Retinal pigment epithelial cell (primary cell): ENCODE data around the gene MYO7B.

ENCODE experiments used
- DNase-seq: peaks from one replicate; pipeline ENCODE4 v3.0.0-alpha.2; 2010; ENCODE audit warnings: low read depth
- H3K4me3 ChIP-seq: 2 replicates; pipeline ENCODE4 v1.5.1; 2011; ENCODE audit warnings: mild to moderate bottlenecking, low read length, control low read depth, moderate library complexity
- TF ChIP-seq, protein P1 (sequence below): conservative IDR thresholded peaks from 2 replicates; pipeline ENCODE4 v1.5.1; 2011; ENCODE audit warnings: low read depth, low read length, control low read depth, inconsistent platforms

MYO7B gene

DNA sequence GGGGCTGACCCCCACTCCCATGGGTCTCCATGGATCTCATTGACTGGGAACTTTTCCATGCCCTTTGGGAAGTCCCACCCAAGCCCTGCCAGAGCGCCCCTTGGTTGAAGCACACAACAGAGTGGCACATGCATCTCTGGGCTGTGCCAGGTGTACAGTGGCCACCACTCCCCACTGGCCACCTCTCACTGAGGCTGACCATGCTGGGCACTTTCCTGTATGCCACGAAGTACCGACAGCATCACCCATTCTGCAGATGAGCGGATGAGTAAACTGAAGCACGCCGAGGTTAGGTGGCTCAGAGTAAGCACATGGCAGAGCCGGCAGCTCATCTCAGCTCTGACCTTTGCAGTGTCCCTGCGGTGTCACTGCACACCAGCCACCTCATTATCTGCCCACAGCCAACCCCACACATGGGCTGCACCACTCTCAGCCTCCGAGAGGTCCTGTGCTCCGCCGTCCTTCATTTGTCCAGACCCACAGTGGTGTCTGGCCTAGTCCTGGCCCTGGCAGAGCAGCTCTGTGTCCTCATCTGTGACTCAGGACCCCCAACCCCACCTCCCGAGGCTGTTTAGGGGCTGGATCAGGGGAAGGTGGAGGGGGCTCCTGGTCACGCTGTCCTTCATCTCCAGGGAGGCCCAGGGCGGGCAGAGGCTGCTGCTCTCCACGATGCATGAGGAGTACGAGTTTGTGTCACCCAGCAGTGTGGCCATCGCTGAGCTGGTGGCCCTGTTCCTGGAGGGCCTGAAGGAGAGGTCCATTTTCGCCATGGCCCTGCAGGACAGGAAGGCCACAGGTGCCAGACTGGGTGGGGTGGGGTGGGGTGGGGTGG, 92.5 kb downstream of the MYO7B start:
- TF ChIP-seq, protein P1, sequence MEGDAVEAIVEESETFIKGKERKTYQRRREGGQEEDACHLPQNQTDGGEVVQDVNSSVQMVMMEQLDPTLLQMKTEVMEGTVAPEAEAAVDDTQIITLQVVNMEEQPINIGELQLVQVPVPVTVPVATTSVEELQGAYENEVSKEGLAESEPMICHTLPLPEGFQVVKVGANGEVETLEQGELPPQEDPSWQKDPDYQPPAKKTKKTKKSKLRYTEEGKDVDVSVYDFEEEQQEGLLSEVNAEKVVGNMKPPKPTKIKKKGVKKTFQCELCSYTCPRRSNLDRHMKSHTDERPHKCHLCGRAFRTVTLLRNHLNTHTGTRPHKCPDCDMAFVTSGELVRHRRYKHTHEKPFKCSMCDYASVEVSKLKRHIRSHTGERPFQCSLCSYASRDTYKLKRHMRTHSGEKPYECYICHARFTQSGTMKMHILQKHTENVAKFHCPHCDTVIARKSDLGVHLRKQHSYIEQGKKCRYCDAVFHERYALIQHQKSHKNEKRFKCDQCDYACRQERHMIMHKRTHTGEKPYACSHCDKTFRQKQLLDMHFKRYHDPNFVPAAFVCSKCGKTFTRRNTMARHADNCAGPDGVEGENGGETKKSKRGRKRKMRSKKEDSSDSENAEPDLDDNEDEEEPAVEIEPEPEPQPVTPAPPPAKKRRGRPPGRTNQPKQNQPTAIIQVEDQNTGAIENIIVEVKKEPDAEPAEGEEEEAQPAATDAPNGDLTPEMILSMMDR: no peak
- no peak overlapping the region for H3K4me3 ChIP-seq
- DNase-seq: no peak

DNA sequence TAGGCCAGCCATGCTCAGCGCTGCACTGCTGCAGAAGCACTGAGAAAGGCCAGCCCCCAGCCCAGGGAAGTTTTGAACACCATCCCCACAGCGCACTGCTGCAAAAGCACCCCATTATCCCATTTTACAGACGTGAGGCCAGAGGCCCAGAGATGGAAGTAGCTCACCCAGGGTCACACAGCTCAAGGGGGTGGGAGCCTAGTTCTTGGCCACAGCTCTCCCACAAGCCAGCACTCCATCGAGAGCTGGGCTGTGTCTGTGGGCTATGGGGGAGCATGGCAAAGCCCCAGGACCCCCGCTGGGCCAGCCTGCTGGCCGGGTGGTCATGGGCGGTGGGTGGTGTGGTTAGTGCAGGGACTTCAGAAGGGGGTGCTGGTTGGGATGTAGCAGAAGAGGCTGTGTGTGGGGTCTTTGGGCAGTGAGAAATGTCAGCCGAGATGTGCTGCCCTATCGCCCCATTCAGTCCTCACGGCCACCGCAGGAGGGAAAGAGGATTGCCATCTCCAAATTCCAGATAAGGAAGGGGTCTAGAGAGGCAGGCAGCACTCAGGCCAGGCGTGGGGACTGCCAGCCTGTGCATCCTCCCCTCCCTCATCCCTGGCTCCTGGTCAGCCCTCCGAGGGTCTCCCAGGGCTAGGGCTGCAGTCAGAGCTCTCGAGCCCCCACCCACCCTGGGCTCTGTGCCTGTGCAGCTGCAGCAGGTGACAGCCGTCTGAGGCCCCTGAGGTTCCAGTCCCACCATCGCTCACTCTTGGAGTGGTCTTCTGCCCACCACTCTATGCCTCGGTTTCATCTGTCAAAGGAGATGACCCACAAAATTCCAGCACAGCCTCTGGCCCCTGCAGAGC, 93.5 kb downstream of the MYO7B start:
- no peak for DNase-seq
- H3K4me3 ChIP-seq: no peak overlapping the region
- TF ChIP-seq, protein P1: no peak

DNA sequence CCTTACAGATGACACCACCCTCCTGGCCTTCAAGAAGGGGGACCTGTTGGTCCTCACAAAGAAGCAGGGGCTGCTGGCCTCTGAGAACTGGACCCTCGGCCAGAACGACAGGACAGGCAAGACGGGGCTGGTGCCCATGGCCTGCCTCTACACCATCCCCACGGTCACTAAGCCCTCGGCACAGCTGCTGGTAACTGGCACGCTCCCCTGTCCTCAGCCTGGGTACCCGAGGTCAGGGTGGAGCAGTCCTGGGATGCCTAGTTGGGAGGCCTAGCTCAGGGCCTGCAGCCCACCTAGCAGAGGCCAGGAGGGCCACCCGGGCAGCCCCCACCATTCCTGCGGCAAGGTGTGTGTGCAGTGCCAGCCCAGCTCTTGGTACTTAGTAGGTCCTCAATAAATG, 94.2 kb downstream of the MYO7B start:
- DNase-seq: no peak
- no peak overlapping the region for H3K4me3 ChIP-seq
- TF ChIP-seq, protein P1: no peak

DNA sequence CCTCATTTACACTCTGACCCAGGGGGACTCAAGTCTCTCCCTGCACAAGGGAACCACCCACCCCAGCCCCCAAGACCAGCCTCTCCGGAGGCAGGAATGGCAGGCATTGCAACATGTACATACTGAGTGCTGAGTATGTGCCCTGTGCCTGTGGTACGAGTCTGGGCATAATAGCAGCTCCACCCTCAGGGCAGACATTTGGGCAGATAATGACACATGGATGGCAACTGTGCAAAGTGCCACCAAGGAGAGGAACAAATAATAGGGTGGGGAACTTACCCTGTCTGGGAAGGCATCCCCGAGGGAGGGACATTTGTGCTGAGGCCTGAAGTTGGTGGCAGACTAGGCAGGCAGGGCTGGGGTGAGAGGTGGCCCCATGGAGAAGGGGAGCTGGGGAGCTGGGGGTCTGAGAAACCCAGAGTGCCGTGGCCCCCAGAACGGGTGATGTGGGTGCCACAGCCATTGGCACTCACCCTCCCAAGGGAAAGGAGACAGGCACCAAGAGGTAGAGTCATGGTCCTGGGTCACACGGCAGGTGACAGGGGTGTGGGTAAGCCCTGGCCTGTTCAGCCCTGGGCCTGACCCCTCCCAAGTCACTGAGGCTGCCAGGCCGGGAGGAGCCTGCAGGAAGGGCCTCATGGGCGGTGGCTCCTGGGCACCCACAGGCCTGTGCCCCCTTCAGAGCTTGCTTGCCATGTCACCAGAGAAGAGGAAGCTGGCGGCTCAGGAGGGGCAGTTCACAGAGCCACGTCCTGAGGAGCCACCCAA, 94.8 kb downstream of the MYO7B start:
- TF ChIP-seq, protein P1: no peak
- no peak overlapping the region for H3K4me3 ChIP-seq
- no peak for DNase-seq

DNA sequence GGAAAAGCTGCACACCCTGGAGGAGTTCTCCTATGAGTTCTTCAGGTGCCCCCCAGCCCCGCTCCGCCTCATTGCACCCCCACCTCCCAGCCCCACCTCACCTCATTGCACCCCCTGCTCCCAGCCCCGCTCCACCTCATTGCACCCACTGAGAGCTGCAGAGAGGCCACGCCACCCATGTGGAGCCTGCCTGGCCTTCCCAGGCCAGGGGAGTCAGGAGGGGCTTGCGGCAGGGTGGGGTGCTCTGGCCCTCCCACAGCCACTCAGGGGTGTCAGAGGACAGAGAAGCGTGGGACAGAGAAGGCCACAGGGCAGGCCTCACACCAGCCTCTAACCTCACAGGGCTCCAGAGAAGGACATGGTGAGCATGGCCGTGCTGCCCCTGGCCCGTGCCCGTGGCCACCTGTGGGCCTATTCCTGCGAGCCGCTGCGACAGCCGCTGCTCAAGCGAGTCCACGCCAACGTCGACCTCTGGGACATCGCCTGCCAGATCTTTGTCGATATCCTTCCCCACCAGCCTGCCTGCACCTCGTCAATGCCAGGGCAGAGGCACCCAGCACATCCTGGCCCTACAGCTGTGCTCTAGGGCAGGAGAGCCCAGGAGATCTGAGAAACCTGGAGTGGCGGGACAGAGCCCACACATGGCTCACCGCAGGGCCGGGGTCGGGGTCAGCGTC, 95.5 kb downstream of the MYO7B start:
- TF ChIP-seq, protein P1: no peak
- H3K4me3 ChIP-seq: no peak overlapping the region
- no peak for DNase-seq

DNA sequence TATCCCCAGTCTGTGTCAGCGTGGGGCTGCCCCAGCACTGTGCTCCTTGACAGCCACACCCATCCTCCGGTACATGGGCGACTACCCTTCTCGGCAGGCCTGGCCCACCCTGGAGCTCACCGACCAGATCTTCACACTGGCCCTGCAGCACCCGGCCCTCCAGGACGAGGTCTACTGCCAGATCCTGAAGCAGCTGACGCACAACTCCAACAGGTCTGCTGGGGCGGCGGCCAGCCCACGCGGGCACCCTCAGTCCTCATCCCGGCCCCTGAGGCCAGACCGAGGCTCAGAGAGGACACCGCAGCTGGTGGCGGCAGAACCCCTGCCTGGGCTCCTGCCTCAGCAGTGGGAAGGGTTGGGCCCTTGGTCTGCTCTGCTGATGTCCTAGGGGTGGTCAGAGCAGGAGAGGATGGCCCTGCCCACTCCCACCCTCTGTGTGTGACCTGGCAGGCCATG, 96.1 kb downstream of the MYO7B start:
- no peak for DNase-seq
- TF ChIP-seq, protein P1: no peak
- no peak overlapping the region for H3K4me3 ChIP-seq
